OCI-LY3 (cell line): ENCODE results near the gene HLF.

Source experiments
- H2AFZ ChIP-seq: fragments of 200-600, 300-600 bp; shearing (Covaris generic); 2 replicates; pipeline ENCODE4 v1.6.0; 2014; ENCODE audit warnings: antibody characterized with exemption, low read depth, low read length
- H3K27ac ChIP-seq: fragments of 200-600, 300-600 bp; sonication (generic); 2 replicates; pipeline ENCODE4 v1.5.1; 2014; ENCODE audit warnings: mild to moderate bottlenecking, low read length, moderate library complexity, mixed read lengths
- H3K27me3 ChIP-seq: fragments of 200-600, 300-600 bp; sonication (generic); 2 replicates; pipeline ENCODE4 v1.6.1; 2014; ENCODE audit warnings: low read depth, low read length, mixed read lengths
- H3K36me3 ChIP-seq: fragments of 200-600, 300-600 bp; sonication (generic); replicated peaks from 2 replicates; pipeline ENCODE3; 2014; ENCODE audit warnings: low read depth, low read length, mixed read lengths
- H3K4me1 ChIP-seq: fragments of 300-600, 200-600 bp; sonication (generic); 2 replicates; pipeline ENCODE4 v1.6.1; 2014; ENCODE audit warnings: low read length, mixed read lengths
- H3K4me2 ChIP-seq: fragments of 200-600, 300-600 bp; sonication (generic); 2 replicates; pipeline ENCODE4 v1.6.1; 2014; ENCODE audit warnings: low read length, mixed read lengths
- H3K4me3 ChIP-seq: fragments of 300-600, 200-600 bp; sonication (generic); 2 replicates; pipeline ENCODE4 v1.5.1; 2014; ENCODE audit warnings: antibody characterized with exemption, mild to moderate bottlenecking, low read length, moderate library complexity
- H3K79me2 ChIP-seq: fragments of 300-600, 200-600 bp; shearing (Covaris generic); 2 replicates; pipeline ENCODE4 v1.6.1; 2014; ENCODE audit warnings: mild to moderate bottlenecking, low read length, mixed read lengths
- H3K9ac ChIP-seq: fragments of 300-600, 200-600 bp; shearing (Covaris generic); 2 replicates; pipeline ENCODE4 v1.6.0; 2014; ENCODE audit warnings: mild to moderate bottlenecking, low read length, moderate library complexity
- H3K9me3 ChIP-seq: fragments of 200-600, 300-600 bp; shearing (Covaris generic); 2 replicates; pipeline ENCODE4 v1.6.1; 2014; ENCODE audit warnings: low read length, mixed read lengths; ENCODE audit not compliant: insufficient read depth
- H4K20me1 ChIP-seq: fragments of 200-600, 300-600 bp; sonication (generic); 2 replicates; pipeline ENCODE4 v1.6.1; 2016; ENCODE audit warnings: low read length, mixed read lengths; ENCODE audit not compliant: insufficient read depth
- CTCF ChIP-seq: fragments of 200-600, 300-600 bp; sonication (generic); IDR thresholded peaks from 2 replicates; pipeline ENCODE4 v1.5.1; 2014; ENCODE audit warnings: antibody characterized with exemption, low read length, low read depth
- EZH2phosphoT487 ChIP-seq: fragments of 200-600 bp; shearing (Covaris generic); IDR thresholded peaks from 2 replicates; pipeline ENCODE4 v1.6.1; 2018; ENCODE audit warnings: antibody characterized with exemption, mixed run types, low read depth

HLF gene

DNA sequence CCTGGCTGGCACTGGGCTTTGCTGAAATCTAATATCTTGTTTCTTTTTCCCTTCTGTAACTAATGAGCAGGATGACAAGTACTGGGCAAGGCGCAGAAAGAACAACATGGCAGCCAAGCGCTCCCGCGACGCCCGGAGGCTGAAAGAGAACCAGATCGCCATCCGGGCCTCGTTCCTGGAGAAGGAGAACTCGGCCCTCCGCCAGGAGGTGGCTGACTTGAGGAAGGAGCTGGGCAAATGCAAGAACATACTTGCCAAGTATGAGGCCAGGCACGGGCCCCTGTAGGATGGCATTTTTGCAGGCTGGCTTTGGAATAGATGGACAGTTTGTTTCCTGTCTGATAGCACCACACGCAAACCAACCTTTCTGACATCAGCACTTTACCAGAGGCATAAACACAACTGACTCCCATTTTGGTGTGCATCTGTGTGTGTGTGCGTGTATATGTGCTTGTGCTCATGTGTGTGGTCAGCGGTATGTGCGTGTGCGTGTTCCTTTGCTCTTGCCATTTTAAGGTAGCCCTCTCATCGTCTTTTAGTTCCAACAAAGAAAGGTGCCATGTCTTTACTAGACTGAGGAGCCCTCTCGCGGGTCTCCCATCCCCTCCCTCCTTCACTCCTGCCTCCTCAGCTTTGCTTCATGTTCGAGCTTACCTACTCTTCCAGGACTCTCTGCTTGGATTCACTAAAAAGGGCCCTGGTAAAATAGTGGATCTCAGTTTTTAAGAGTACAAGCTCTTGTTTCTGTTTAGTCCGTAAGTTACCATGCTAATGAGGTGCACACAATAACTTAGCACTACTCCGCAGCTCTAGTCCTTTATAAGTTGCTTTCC lies 56.0 kb downstream of the HLF start:
- Histone ChIP-seq H3K4me1 (no peaks in the 10 kb centered on the region), H3K36me3 (no peaks in the 10 kb centered on the region), H3K9ac (no peak overlapping the region), H3K4me3 (no peak overlapping the region), H2AFZ (no peak overlapping the region), H4K20me1 (no peaks in the 10 kb centered on the region), H3K79me2 (no peaks in the 10 kb centered on the region), H3K27me3 (no peaks in the 10 kb centered on the region), H3K9me3 (no peaks in the 10 kb centered on the region), H3K4me2 (no peak overlapping the region), H3K27ac (no peak overlapping the region)
- TF ChIP-seq CTCF, result no peak
- TF ChIP-seq EZH2phosphoT487, result no peak

DNA sequence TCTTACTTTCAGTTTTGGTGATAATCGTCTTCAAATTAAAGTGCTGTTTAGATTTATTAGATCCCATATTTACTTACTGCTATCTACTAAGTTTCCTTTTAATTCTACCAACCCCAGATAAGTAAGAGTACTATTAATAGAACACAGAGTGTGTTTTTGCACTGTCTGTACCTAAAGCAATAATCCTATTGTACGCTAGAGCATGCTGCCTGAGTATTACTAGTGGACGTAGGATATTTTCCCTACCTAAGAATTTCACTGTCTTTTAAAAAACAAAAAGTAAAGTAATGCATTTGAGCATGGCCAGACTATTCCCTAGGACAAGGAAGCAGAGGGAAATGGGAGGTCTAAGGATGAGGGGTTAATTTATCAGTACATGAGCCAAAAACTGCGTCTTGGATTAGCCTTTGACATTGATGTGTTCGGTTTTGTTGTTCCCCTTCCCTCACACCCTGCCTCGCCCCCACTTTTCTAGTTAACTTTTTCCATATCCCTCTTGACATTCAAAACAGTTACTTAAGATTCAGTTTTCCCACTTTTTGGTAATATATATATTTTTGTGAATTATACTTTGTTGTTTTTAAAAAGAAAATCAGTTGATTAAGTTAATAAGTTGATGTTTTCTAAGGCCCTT lies 56.8 kb downstream of the HLF start:
- Histone ChIP-seq H4K20me1 (no peaks in the 10 kb centered on the region), H3K36me3 (no peaks in the 10 kb centered on the region), H3K4me1 (no peaks in the 10 kb centered on the region), H3K9ac (no peak overlapping the region), H3K79me2 (no peaks in the 10 kb centered on the region), H3K9me3 (no peaks in the 10 kb centered on the region), H3K27ac (no peak overlapping the region), H3K4me2 (no peak overlapping the region), H2AFZ (no peak overlapping the region), H3K27me3 (no peaks in the 10 kb centered on the region), H3K4me3 (no peak overlapping the region)
- TF ChIP-seq EZH2phosphoT487 (no peak), CTCF (no peak)

GRCh38 chr17:55322453-55322985 lies 57.8 kb downstream of the HLF start:
- Histone ChIP-seq H3K9ac (no peak overlapping the region), H3K27ac (no peak overlapping the region), H3K4me2 (no peak overlapping the region), H3K36me3 (no peaks in the 10 kb centered on the region), H3K79me2 (no peaks in the 10 kb centered on the region), H3K9me3 (no peaks in the 10 kb centered on the region), H3K4me3 (no peak overlapping the region), H3K4me1 (no peaks in the 10 kb centered on the region), H2AFZ (no peak overlapping the region), H3K27me3 (no peaks in the 10 kb centered on the region), H4K20me1 (no peaks in the 10 kb centered on the region)
- no peak for TF ChIP-seq CTCF
- no peak for TF ChIP-seq EZH2phosphoT487

- no peak overlapping the region for H3K4me2 ChIP-seq
- H2AFZ ChIP-seq, result no peak overlapping the region
- H3K36me3 ChIP-seq, result no peaks in the 10 kb centered on the region
- no peak overlapping the region for H3K4me3 ChIP-seq
- no peak overlapping the region for H3K9ac ChIP-seq
- no peaks in the 10 kb centered on the region for H3K9me3 ChIP-seq
- no peaks in the 10 kb centered on the region for H3K27me3 ChIP-seq
- H3K79me2 ChIP-seq, result no peaks in the 10 kb centered on the region
- no peak for TF ChIP-seq EZH2phosphoT487
- TF ChIP-seq CTCF, result no peak
- no peaks in the 10 kb centered on the region for H3K4me1 ChIP-seq
- no peaks in the 10 kb centered on the region for H4K20me1 ChIP-seq
- no peak overlapping the region for H3K27ac ChIP-seq
Measured at GRCh38 chr17:55323518-55324295, 58.9 kb downstream of the HLF start.
